HCT116 (cell line): ENCODE measurements around the gene RFPL2. TPM values are rescaled to one million over a fixed set of nuclear protein-coding genes. Genes with fewer than 3 reads are reported as not detected.

ENCODE experiments used
- ATAC-seq: fragments of 200-7000 bp; cut with Tn5 transposase; 2 replicates; pipeline ENCODE4 v1.9.1; 2020; ENCODE audit warnings: mild to moderate bottlenecking, moderate library complexity
- BruUV-seq: library from RNA; stranded (reverse); fragments of 400-500 nt; replicated peaks from 2 replicates; lab custom pipeline; 2021; lab: Mats Ljungman, UMichigan
- CTCF ChIA-PET: fragments of 300-600 bp; sonication (Branson Sonifier 250); formaldehyde crosslinking; loops from one replicate; lab custom pipeline; 2021; ENCODE audit warnings: antibody characterized with exemption; lab: Charles Lee
- POLR2A ChIA-PET: fragments of 300-600, 350-600 bp; sonication (Branson Sonifier 250); formaldehyde crosslinking; loops from one replicate; lab custom pipeline; 2021; ENCODE audit warnings: antibody characterized with exemption; lab: Charles Lee
- RAD21 ChIA-PET, 2 experiments: fragments of 300-600 bp; sonication (Branson Sonifier 250); formaldehyde crosslinking; loops; one replicate each; lab custom pipeline; 2023; ENCODE audit warnings: low total read pairs in 2 of 2; ENCODE audit not compliant: uncharacterized antibody in 2 of 2, unreplicated experiment in 2 of 2, low non-redundant PET in 1 of 2; lab: Charles Lee
- DNase-seq: peaks from one replicate; pipeline ENCODE4 v3.0.0-alpha.2; 2010; ENCODE audit warnings: low read depth, low spot score
- H2AFZ ChIP-seq: fragments of 200-600 bp; shearing (Covaris generic), sonication (generic); 2 replicates; pipeline ENCODE4 v1.6.1; 2017; ENCODE audit warnings: low read depth, mixed run types, mixed read lengths, antibody characterized with exemption, low read length; ENCODE audit not compliant: poor library complexity, severe bottlenecking
- H3K27ac ChIP-seq: 2 replicates; pipeline ENCODE4 v1.5.1; 2012; ENCODE audit warnings: low read depth, low read length
- H3K27me3 ChIP-seq: fragments of 200-600 bp; sonication (generic); 2 replicates; pipeline ENCODE4 v1.6.1; 2016; ENCODE audit warnings: mixed run types, low read length, mixed read lengths; ENCODE audit not compliant: insufficient read depth
- H3K36me3 ChIP-seq, 2 experiments: fragments of 200-500 bp in 1 of 2; fragments of 200-600 bp in 1 of 2; sonication (Bioruptor generic) in 1 of 2; sonication (generic) in 1 of 2; 2 replicates each; pipeline versions ENCODE4 v1.5.1 to v1.6.1; 2014 to 2016; ENCODE audit warnings: low read length in 2 of 2, inconsistent platforms in 1 of 2, mixed read lengths in 1 of 2, mixed run types in 1 of 2; ENCODE audit not compliant: insufficient read depth in 2 of 2, control insufficient read depth in 1 of 2
- H3K4me1 ChIP-seq, 2 experiments: fragments of 200-600 bp in 1 of 2; sonication (generic) in 1 of 2; 2 replicates each; pipeline versions ENCODE4 v1.5.1 to v1.6.1; 2012 to 2017; ENCODE audit warnings: low read length in 2 of 2, inconsistent platforms in 1 of 2, mild to moderate bottlenecking in 1 of 2, mixed read lengths in 1 of 2, mixed run types in 1 of 2, moderate library complexity in 1 of 2; ENCODE audit not compliant: insufficient read depth in 2 of 2, control insufficient read depth in 1 of 2
- H3K4me2 ChIP-seq: fragments of 200-600 bp; sonication (generic); 2 replicates; pipeline ENCODE4 v1.6.1; 2017; ENCODE audit warnings: mixed run types, low read length, mixed read lengths
- H3K4me3 ChIP-seq, 2 experiments: fragments of 200-600 bp in 1 of 2; sonication (generic) in 1 of 2; replicated peaks in 1 of 2; 2 replicates each; pipeline ENCODE4 v1.5.1; 2011 to 2016; ENCODE audit warnings: low read length in 2 of 2, control low read depth in 1 of 2, low read depth in 1 of 2, mild to moderate bottlenecking in 1 of 2, mixed read lengths in 1 of 2, mixed run types in 1 of 2
- H3K79me2 ChIP-seq: fragments of 200-600 bp; sonication (generic); 2 replicates; pipeline ENCODE4 v1.6.1; 2017; ENCODE audit warnings: mild to moderate bottlenecking, mixed run types, low read length, moderate library complexity, mixed read lengths; ENCODE audit not compliant: insufficient read depth
- H3K9ac ChIP-seq: fragments of 200-600 bp; sonication (generic); 2 replicates; pipeline ENCODE4 v1.6.1; 2016; ENCODE audit warnings: low read length, mixed read lengths
- H3K9me2 ChIP-seq: fragments of 200-600 bp; sonication (generic), shearing (Covaris generic); 2 replicates; pipeline ENCODE4 v1.6.1; 2017; ENCODE audit warnings: mixed run types, mild to moderate bottlenecking, moderate library complexity; ENCODE audit not compliant: insufficient read depth
- H3K9me3 ChIP-seq, 2 experiments: fragments of 200-500 bp in 1 of 2; fragments of 200-600 bp in 1 of 2; sonication (Bioruptor generic) in 1 of 2; sonication (generic) in 1 of 2; 2 replicates each; pipeline ENCODE4 v1.6.1; 2014 to 2017; ENCODE audit warnings: low read length in 2 of 2, mixed read lengths in 2 of 2, inconsistent platforms in 1 of 2, low read depth in 1 of 2, mild to moderate bottlenecking in 1 of 2, mixed run types in 1 of 2, moderate library complexity in 1 of 2; ENCODE audit not compliant: control insufficient read depth in 1 of 2, insufficient read depth in 1 of 2
- H4K20me1 ChIP-seq: fragments of 200-600 bp; sonication (generic), shearing (Covaris generic); 2 replicates; pipeline ENCODE4 v1.6.1; 2017; ENCODE audit warnings: mixed run types, mild to moderate bottlenecking, moderate library complexity; ENCODE audit not compliant: insufficient read depth
- ATF3 ChIP-seq: IDR thresholded peaks from 2 replicates; pipeline ENCODE4 v1.6.1; 2012
- CBX3 ChIP-seq: IDR thresholded peaks from 2 replicates; pipeline ENCODE4 v1.6.1; 2012; ENCODE audit warnings: low read depth
- CEBPB ChIP-seq: IDR thresholded peaks from 2 replicates; pipeline ENCODE4 v1.6.1; 2012; ENCODE audit warnings: low read depth
- ELF1 ChIP-seq: IDR thresholded peaks from 2 replicates; pipeline ENCODE4 v1.6.1; 2012; ENCODE audit warnings: low read depth, borderline replicate concordance
- EZH2 ChIP-seq: fragments of 200-600 bp; sonication (generic); IDR thresholded peaks from 2 replicates; pipeline ENCODE4 v1.6.1; 2017; ENCODE audit warnings: antibody characterized with exemption, mixed run types
- EZH2phosphoT487 ChIP-seq: fragments of 200-600 bp; IDR thresholded peaks from 2 replicates; pipeline ENCODE4 v1.6.1; 2018; ENCODE audit warnings: antibody characterized with exemption, borderline replicate concordance
- FOSL1 ChIP-seq: IDR thresholded peaks from 2 replicates; pipeline ENCODE4 v1.6.1; 2012; ENCODE audit warnings: low read depth
- JUND ChIP-seq: IDR thresholded peaks from 2 replicates; pipeline ENCODE4 v1.6.1; 2012
- POLR2AphosphoS5 ChIP-seq: IDR thresholded peaks from 2 replicates; pipeline ENCODE4 v1.6.1; 2011; ENCODE audit warnings: mild to moderate bottlenecking, low read depth, low read length, moderate library complexity
- SIN3A ChIP-seq: IDR thresholded peaks from 2 replicates; pipeline ENCODE4 v1.6.1; 2012; ENCODE audit warnings: low read depth
- SRF ChIP-seq: IDR thresholded peaks from 2 replicates; pipeline ENCODE4 v1.6.1; 2012; ENCODE audit warnings: low read depth
- TCF7L2 ChIP-seq: IDR thresholded peaks from 2 replicates; pipeline ENCODE4 v1.7.0; 2011; ENCODE audit warnings: borderline replicate concordance, inconsistent platforms; ENCODE audit not compliant: insufficient read depth, insufficient read length; ENCODE audit errors: extremely low read depth
- ZFX ChIP-seq: fragments of 450-650 bp; IDR thresholded peaks from 2 replicates; pipeline ENCODE4 v1.6.1; 2017
- ZNF274 ChIP-seq: fragments of 200-500 bp; sonication (Bioruptor generic); IDR thresholded peaks from 2 replicates; pipeline ENCODE4 v1.6.1; 2014; ENCODE audit warnings: mild to moderate bottlenecking, low read depth, low read length, inconsistent platforms
- intact Hi-C: fragments of 100-400 bp; cut with micrococcal nuclease; formaldehyde crosslinking; loops from 2 replicates; pipeline ENCODE4 v1.10.0; 2022
- total RNA-seq: library from RNA; stranded (reverse); gene quantifications from one replicate; pipeline ENCODE4 v1.2.1, GENCODE V29; 2021; ENCODE audit not compliant: unreplicated experiment
- TF ChIP-seq, protein P1 (sequence below): IDR thresholded peaks from 2 replicates; pipeline ENCODE4 v1.6.1; 2011; ENCODE audit warnings: mild to moderate bottlenecking, low read length, moderate library complexity; ENCODE audit not compliant: insufficient replicate concordance; ENCODE audit errors: extremely low read depth
- TF ChIP-seq, protein P2 (sequence below): IDR thresholded peaks from 2 replicates; pipeline ENCODE4 v1.6.1; 2012

The RFPL2 gene
- total RNA-seq, 1 experiment from 2014 or later, result 0.61 TPM

- no TSS peak for BruUV-seq
- Histone ChIP-seq H3K27ac (no peak overlapping the region), H3K27me3 (no peaks in the 10 kb centered on the region), H3K9ac (no peak overlapping the region), H3K79me2 (no peaks in the 10 kb centered on the region), H3K4me3 (no peak overlapping the region), H3K4me2 (no peak overlapping the region), H3K4me1 (no peaks in the 10 kb centered on the region), H3K9me3 (no peaks in the 10 kb centered on the region), H3K36me3 (no peaks in the 10 kb centered on the region), H3K9me2 (no peaks in the 10 kb centered on the region), H4K20me1 (no peaks in the 10 kb centered on the region), H2AFZ (no peak overlapping the region)
- ATAC-seq (no peak), DNase-seq (no peak)
- TF ChIP-seq, protein P1, sequence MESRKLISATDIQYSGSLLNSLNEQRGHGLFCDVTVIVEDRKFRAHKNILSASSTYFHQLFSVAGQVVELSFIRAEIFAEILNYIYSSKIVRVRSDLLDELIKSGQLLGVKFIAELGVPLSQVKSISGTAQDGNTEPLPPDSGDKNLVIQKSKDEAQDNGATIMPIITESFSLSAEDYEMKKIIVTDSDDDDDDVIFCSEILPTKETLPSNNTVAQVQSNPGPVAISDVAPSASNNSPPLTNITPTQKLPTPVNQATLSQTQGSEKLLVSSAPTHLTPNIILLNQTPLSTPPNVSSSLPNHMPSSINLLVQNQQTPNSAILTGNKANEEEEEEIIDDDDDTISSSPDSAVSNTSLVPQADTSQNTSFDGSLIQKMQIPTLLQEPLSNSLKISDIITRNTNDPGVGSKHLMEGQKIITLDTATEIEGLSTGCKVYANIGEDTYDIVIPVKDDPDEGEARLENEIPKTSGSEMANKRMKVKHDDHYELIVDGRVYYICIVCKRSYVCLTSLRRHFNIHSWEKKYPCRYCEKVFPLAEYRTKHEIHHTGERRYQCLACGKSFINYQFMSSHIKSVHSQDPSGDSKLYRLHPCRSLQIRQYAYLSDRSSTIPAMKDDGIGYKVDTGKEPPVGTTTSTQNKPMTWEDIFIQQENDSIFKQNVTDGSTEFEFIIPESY, result no peak
- TF ChIP-seq POLR2AphosphoS5 (no peak), ATF3 (no peak), SRF (no peak), CBX3 (no peak), JUND (no peak), EZH2phosphoT487 (no peak), TCF7L2 (no peak), ELF1 (no peak), ZNF274 (no peak), FOSL1 (no peak), EZH2 (no peak), SIN3A (no peak), ZFX (no peak), CEBPB (no peak)
- TF ChIP-seq, protein P2, sequence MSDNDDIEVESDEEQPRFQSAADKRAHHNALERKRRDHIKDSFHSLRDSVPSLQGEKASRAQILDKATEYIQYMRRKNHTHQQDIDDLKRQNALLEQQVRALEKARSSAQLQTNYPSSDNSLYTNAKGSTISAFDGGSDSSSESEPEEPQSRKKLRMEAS, result no peak
- RAD21 ChIA-PET, result no interaction called here
- intact Hi-C loops, result no loop called here
- CTCF ChIA-PET, result no interaction called here
- POLR2A ChIA-PET, result no interaction called here
Measured at GRCh38 chr22:32144496-32145274, 60.2 kb downstream of the RFPL2 start.
